Right renal pelvis (tissue), 4 donors: ENCODE measurements around the gene ANGPT4. TPM values are rescaled to one million over a fixed set of nuclear protein-coding genes. Genes with fewer than 3 reads are reported as not detected.

Experiments used
- DNase-seq, 4 donors: peaks; one replicate each; pipeline ENCODE4 v3.0.0-alpha.2; 2013; ENCODE audit warnings: low read depth in 4 of 4, low spot score in 3 of 4, missing footprints in 1 of 4
- polyA plus RNA-seq, 4 donors: library from polyadenylated mRNA; unstranded; fragments of 120-200 nt; gene quantifications; one replicate each; pipeline ENCODE4 v1.2.1, GENCODE V29; 2013; ENCODE audit not compliant: insufficient read length in 4 of 4

Gene ANGPT4
- polyA plus RNA-seq, 4 donors = 0.19 to 0.34 (median 0.25) TPM

DNA sequence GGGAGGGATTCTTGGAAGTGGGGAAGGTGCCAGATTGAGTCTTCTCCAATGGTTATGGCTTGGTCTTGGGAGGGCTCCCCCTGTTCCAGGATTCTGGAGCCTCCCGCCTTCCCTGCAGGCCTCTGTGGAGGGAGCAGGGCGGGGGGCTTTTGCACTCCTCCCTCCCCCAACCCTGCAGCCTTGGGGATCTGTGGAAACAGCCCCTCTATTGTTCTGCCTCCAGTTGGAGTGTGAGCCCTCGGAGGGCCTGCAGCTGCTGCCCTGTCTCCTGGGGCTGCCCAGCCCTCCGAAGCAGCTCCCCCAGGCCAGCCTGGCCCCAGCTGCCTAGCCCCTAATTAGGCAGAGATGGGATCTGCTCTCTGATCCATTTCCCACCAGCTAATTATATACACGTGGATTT is 67.9 kb downstream of the ANGPT4 start:
- no peak for DNase-seq

DNA sequence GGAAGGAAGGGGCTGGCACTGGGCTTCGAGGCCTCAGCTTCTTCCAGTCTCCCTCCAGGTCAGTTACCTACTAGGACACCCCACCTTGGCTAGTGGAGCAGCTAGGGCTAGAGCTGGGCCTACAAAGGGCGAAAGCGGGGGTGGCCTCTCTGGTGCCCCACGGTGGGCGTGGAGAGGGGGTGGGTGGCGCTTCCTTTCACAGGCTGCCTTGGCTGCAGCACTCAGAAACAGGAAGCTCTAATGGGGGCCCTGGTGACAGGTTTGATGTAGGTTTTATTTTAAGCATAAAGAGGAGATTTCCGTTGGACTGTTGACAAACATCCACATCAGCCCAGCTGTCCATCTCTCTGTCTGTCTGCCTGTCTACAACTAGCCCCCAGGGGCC is 69.2 kb downstream of the ANGPT4 start:
- no peak for DNase-seq

GRCh38 chr20:845941-846893 is 69.9 kb downstream of the ANGPT4 start:
- DNase-seq = no peak

GRCh38 chr20:845226-845868 is 70.8 kb downstream of the ANGPT4 start:
- DNase-seq = no peak

- DNase-seq = peak; percentile 79 to 88 (median 82)
These were observed 71.5 kb downstream of the ANGPT4 start for GRCh38 chr20:844473-845225.

DNA sequence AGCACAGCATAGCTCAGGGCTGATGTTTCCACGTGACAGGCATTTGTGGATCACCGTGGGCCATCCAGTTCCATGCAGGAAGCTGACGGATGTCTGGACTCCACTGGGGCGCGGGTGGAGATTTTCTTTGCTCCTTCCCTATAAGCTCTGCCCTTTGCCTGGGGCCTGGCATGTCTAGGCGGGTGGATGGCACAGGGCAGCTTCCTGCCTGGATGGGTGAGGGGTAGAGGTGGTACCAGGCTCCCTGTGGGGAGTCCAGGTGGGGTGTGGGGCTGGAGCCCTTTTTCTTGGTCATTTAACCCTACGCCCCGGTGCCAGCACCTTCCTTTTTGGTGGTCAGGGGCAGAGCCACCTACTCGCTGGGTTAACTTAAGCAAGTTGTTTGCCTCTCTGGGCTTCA is 72.2 kb downstream of the ANGPT4 start:
- DNase-seq = no peak

DNA sequence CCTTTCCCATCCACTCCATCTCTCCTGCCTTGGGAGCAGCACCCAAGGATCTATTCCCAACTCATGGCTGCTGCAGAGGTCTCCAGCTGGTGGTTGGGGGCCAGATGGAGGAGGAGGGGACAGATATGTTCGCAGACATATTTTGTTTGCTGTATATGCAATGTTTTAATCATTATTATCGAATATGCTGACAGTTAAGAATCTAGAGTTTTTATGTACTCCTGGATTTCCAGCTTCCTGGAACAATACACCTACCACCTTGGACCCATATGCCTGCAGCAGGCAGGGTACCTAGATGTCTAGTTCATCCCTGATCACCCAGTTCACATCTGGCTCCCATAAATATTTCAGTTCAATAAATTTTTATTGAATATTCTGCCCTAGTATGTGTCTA is 73.6 kb downstream of the ANGPT4 start:
- DNase-seq = no peak

GRCh38 chr20:841568-842546 is 74.3 kb downstream of the ANGPT4 start:
- DNase-seq = no peak

- no peak for DNase-seq
These were observed 75.1 kb downstream of the ANGPT4 start for GRCh38 chr20:840858-841567.

DNA sequence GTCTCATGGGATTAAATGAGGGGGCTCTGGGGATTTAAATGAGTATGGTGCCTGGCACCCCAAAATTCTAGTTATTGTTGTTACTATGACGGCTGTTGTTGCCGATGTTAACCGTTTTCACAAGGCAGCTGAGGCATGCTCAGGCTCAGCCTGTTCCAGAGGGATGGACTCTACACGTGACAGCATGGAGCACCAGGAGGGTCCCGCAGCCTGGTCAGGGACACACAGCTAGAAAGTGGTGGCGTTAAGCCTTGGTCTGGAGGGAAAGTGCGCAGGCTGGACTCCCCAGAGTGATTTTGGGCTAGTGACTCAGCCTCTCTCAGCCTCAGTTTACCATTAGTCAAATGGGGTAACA is 75.7 kb downstream of the ANGPT4 start:
- DNase-seq = no peak

GRCh38 chr20:839626-840025 is 76.5 kb downstream of the ANGPT4 start:
- DNase-seq = no peak

- DNase-seq = no peak
These were observed 77.1 kb downstream of the ANGPT4 start for GRCh38 chr20:839015-839414.

DNA sequence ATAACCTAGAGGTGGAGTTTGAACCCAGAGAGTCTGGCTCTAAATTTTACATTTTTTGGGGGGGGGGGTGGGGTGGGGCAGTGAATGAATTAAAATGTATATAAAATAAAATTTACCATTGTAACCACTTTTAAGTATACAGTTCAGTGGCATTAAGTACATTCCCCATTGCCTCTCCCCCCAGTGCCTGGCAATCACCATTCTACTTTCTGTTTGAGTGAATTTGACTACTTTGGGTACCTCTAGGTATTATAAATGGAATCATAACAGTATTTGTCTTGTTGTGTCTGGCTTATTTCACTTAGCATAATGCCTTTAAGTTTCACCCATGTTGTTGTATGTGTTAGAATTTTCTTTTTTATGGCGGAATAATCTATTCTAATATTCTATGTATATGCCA is 79.9 kb downstream of the ANGPT4 start:
- no peak for DNase-seq

DNA sequence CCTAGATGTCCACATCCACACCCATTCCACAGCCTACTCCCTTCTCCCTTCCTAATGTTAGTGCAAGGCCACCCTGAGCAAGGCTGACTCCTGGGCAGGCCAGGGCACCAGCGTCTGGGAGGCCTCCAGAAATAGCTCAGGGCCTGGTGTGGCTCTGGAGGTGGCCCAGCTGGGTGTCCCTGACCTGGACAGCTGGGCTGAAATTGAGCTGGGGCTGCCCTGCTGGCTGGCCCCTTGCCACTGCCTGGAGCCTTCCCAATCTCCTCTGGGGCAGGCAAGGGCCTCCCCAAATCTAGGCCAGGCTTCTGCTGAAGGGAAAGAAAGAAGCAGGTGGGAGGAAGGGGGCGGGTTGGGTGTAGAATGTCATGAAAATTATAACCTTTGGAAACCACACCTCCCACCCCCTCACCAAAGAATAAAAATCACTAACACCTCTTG is 80.5 kb downstream of the ANGPT4 start:
- DNase-seq = no peak

- DNase-seq = no peak
These were observed 81.9 kb downstream of the ANGPT4 start for GRCh38 chr20:834151-834746.

DNA sequence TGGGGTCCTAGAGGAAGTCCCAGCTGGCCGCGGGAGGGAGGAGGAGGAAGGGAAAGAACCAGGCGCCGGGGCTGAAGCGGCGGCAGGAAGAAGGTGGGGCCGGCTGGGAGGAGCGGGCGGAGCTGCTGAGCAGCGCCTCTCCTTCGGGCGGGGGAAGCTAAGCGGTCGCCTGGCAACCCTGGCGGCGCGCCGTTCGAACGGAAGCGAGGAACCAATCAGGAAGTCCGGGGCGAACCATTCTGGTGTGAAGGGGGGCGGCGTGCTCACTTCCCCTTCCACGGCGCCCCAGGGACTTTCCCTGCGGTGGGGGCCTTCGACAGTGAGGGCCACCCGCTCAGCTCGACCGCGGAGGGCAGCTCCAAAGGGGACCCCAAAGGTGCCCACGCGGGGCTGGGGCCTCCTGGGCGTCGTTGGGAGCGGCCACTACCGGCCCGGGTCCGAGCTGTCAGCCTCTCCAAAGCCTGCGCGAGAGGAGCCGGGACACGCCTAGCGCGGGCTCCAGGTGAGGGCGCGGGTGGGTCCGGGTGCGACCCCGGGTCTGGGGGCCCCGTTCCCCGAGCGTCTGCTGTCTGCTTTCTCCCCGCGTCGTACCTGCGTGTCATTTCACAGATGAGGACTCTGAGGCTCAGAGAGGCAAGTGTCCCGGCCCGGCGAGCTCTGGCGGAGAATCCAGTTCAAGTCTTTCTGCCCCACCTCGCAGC is 82.5 kb downstream of the ANGPT4 start, which contains the start of gene FAM110A:
FAM110A (plus strand) TSS at position 266 of the 701 bp plus-strand sequence. CDS start 11,090 bp downstream, outside the sequence.
- peak; percentile 84 to 87 (median 86) for DNase-seq

- no peak for DNase-seq
These were observed 83.0 kb downstream of the ANGPT4 start for GRCh38 chr20:833121-833449.

- no peak for DNase-seq
These were observed 84.2 kb downstream of the ANGPT4 start for GRCh38 chr20:831956-832355.
